Posterior vena cava (tissue), 2 donors: ENCODE data around the gene PAFAH1B2. TPM values are rescaled to one million over a fixed set of nuclear protein-coding genes. Genes with fewer than 3 reads are reported as not detected.
"Not testable (repeated sequence)": the region's sequence is repeated elsewhere in the genome, so short reads cannot be mapped to it uniquely, and the experiment has no call there.

ENCODE experiments used
- DNase-seq: peaks from one replicate; pipeline ENCODE4 v3.0.0-alpha.2; 2020; ENCODE audit warnings: low spot score
- intact Hi-C, 2 donors: fragments of 100-400 bp; cut with DNase I; formaldehyde crosslinking; loops; one replicate each; pipeline versions ENCODE4 v1.14.1 to v1.14.2; 2022 to 2023
- total RNA-seq, 2 donors: library from RNA; stranded (reverse); fragmentation: NEBNext Ultra II Directional; extraction: Animal tissue kit (Norgen Biotek cat#: 25700); gene quantifications; one replicate each; pipeline ENCODE4 v1.2.1, GENCODE V29; 2021
- donor health status: DM: yes; HTN: yes; CAD: no.
- donor health status: DM: yes; HTN: yes; CAD: no.

Gene PAFAH1B2
- total RNA-seq, 2 donors from 2014 or later: 56.4 to 61.2 TPM

GRCh38 chr11:117209351-117210125 lies 65.5 kb downstream of the PAFAH1B2 start:
- DNase-seq: not testable (repeated sequence)
- intact Hi-C loops: loop anchor here in 1 of 2 donors (5.0 kb wide), 1 partner anchor 77 kb away; no protein-coding TSS in a partner anchor

DNA sequence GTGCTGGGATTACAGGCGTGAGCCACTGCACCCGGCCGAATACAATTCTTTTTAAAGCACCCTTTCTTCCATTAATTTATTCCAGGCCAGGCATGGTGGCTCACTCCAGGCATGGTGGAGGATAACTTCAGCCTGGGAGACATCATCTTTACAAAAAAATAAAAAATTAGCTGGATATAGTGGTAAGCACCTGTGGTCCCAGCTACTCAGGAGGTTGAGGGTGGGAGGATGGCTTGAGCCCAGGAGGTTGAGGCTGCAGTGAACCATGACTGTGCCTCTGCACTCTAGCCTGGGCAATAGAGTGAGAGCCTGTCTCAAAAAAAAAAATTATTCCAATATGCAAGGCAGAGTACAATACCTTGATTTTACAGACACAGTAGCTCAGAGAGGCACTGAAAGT lies 66.5 kb downstream of the PAFAH1B2 start:
- intact Hi-C loops: no loop called here
- DNase-seq: no peak

DNA sequence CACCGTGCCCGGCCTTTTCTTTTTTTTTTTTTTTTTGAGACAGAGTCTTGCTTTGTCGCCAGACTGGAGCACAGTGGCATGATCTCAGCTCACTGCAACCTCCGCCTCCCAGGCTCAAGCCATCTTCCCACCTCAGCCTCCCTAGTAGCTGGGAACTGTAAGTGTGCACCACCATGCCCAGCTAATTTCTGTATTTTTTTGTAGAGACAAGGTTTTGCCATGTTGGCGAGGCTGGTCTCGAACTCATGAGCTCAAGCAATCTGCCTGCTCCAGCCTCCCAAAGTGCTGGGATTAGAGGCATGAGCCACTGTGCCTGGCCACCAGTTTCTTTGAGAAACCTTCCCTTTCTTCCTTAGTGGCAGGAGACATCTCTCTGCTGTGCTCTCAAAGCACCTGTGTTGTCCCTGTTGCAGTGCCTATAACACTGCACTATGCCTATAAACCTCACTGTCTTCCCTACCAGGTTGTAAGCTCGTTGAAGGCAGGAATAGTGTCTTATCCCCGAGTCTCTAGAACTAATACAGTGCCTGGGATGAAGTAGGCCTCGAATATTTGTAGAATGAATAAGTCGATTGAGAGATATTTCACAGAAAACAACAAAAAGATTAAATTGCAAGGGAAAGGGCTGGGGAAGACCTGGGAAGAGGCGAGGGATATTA lies 68.7 kb downstream of the PAFAH1B2 start:
- intact Hi-C loops: no loop called here
- no peak for DNase-seq

DNA sequence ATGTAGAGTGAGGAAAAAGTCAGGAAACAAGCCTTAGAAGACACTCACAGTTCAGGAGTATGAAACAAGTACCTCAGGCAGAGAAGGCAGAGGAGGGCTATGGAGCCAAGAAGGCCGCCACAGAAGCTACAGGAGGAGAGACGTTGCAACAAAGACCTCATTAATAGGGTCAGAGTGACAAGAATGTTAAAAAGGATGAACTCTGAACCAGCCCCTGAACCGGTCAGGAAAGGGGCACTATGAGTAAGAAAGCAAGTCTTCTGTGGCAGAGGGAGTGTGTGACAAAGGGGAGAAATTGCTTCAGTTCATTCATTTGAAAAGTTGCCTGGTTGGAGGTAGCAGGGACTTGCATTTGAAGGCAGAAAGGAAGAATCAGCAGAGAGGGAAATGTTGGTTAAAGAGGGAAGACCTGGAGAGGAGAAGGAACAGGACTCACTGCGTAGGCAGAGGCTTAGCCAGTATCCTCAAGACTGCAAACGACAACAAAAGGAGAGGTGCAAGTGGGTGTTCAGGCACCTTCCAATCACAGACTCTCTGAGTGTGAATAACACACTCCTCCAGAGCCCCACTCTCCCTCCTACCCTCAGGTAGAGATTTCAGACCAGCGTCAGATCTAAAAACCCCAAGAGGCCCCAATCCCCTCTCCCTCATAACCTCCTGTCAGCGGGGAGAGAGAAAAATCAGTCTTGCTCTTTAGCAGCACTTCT lies 70.5 kb downstream of the PAFAH1B2 start:
- no peak for DNase-seq
- intact Hi-C loops: no loop called here

GRCh38 chr11:117217141-117218084 lies 73.3 kb downstream of the PAFAH1B2 start:
- intact Hi-C loops: loop anchor here in 1 of 2 donors (2.0 kb wide), 1 partner anchor 35 kb away; no protein-coding TSS in a partner anchor
- peak; percentile 78 for DNase-seq

GRCh38 chr11:117218133-117218915 lies 74.2 kb downstream of the PAFAH1B2 start:
- intact Hi-C loops: loop anchor here in 1 of 2 donors (2.0 kb wide), 1 partner anchor 36 kb away; no protein-coding TSS in a partner anchor
- DNase-seq: peak; percentile 82

DNA sequence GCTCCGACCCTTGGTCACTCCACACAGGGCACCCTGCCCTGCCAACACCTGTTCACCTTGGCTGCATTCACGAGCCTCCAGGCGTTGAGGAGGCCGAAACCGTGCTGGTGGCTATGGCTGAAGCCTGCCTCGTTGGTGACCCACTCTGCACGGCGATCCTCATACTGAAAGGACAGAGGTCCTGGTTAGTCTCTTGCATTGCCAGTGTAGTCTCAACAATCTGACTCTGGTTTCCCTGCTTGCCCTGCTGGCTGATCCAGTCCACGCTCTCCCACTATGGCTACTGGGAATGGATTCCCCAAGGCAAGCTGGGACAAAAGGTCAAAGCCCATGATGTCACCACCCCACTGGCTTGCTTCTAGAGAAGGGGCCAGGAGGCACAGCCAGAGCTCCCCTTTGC lies 74.9 kb downstream of the PAFAH1B2 start:
- intact Hi-C loops: loop anchor here in 1 of 2 donors (2.0 kb wide), 1 partner anchor 36 kb away; no protein-coding TSS in a partner anchor

GRCh38 chr11:117219455-117219854 lies 75.4 kb downstream of the PAFAH1B2 start:
- intact Hi-C loops: loop anchor here in 1 of 2 donors (2.0 kb wide), 1 partner anchor 37 kb away; no protein-coding TSS in a partner anchor
- DNase-seq: peak; percentile 76

More for the DNA sequence above, 74.9 kb downstream of the PAFAH1B2 start:
- DNase-seq: peak; percentile 80

DNA sequence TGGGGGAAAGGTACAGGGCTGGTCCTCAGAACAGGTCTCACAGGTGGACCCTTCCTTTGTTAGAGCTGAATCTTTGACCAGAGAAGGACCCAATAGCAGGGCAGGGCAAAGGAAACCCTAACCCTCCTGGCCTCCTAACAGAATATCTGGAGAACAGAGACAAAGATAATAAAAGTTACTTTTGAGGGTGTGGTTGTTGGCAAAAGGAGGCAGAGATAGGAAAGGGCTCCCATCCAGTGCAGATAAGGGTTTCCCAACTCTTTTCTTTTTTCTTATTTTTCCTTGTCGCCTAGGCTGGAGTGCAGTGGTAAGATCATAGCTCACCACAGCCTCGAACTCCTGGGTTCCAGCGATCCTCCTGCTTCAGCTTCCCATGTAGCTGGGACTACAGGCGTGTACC lies 75.9 kb downstream of the PAFAH1B2 start:
- intact Hi-C loops: loop anchor here (2.0 to 10.0 kb wide), 2 partner anchors 37 to 425 kb away; partner anchors contain the start of gene APOA5 (in 1 of the 2)
- no peak for DNase-seq

GRCh38 chr11:117220568-117220967 lies 76.5 kb downstream of the PAFAH1B2 start:
- intact Hi-C loops: loop anchor here in 1 of 2 donors (10.0 kb wide), 1 partner anchor 426 kb away; the partner anchor contains the start of gene APOA5
- DNase-seq: peak; percentile 94

- DNase-seq: peak; percentile 85
- intact Hi-C loops: loop anchor here in 1 of 2 donors (10.0 kb wide), 1 partner anchor 426 kb away; the partner anchor contains the start of gene APOA5
Observed at GRCh38 chr11:117220999-117221774, 77.1 kb downstream of the PAFAH1B2 start.

GRCh38 chr11:117221775-117222517 lies 77.9 kb downstream of the PAFAH1B2 start:
- intact Hi-C loops: loop anchor here in 1 of 2 donors (10.0 kb wide), 1 partner anchor 427 kb away; the partner anchor contains the start of gene APOA5
- DNase-seq: peak; percentile 92

- intact Hi-C loops: loop anchor here in 1 of 2 donors (10.0 kb wide), 1 partner anchor 428 kb away; the partner anchor contains the start of gene APOA5
Observed at GRCh38 chr11:117222991-117223740, 79.1 kb downstream of the PAFAH1B2 start.

DNA sequence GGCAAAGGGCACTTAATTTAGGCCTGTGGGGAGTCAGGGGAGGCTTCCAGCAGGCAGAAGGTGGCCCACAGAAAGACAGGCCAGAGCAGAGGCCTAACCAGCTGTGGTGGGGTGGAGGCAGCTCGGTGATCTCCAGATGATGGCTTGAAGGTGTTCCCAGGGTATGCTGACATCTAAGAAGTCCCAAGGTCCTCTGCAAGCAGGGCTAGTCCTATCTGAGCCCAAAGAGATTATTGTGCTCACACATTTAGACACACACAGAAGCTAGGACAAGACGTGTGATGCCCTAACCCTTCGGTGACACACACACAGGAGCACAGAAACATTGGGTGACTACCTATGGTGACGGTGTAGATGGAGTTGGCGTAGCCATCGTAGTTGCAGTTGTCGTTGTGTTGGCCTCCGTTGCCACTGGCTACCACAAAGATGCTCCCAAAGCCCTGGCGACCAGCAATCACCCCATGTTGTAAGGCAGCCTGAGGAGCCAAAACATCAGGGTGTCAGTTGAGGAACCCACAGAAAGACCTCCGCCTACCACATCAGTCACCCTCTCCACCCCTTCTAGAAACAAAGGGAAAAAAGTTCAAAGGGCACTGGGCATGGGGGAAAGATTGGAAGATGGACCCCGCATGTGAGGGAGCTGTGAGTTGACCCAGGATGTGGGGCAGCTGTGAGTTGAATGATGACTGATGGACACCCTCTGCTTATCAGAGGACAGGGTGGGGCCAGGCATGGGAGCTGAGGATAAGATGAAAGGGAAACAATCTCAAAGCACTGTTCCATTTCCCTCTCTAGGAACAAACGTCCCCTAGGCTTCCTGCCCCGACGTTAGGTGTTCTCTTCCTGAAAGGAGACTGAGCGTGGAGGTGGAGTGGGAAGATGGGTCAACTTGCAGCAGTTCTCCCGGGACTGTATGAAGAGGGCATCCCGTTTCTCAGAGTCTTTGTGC lies 79.9 kb downstream of the PAFAH1B2 start:
- peak; percentile 55 for DNase-seq
- intact Hi-C loops: loop anchor here in 1 of 2 donors (10.0 kb wide), 1 partner anchor 429 kb away; the partner anchor contains the start of gene APOA5

More at GRCh38 chr11:117222991-117223740, 79.1 kb downstream of the PAFAH1B2 start:
- peak; percentile 55 for DNase-seq
